IMR-90 (cell line): ENCODE data around the gene CHRNA5. TPM values are rescaled to one million over a fixed set of nuclear protein-coding genes. Genes with fewer than 3 reads are reported as not detected.

ENCODE experiments used
- ATAC-seq: fragments of 200-7000 bp; cut with Tn5 transposase; 2 replicates; pipeline ENCODE4 v1.9.1; 2020; ENCODE audit warnings: low read depth, mild to moderate bottlenecking, moderate library complexity
- BruUV-seq: library from RNA; stranded (reverse); fragments of 400-500 nt; replicated peaks from 2 replicates; lab custom pipeline; 2021; lab: Mats Ljungman, UMichigan
- CTCF ChIA-PET: fragments of 300-600 bp; formaldehyde crosslinking; extraction: SDS; loops from one replicate; lab custom pipeline; 2021; ENCODE audit warnings: antibody characterized with exemption; lab: Yijun Ruan, JAX
- POLR2A ChIA-PET: fragments of 300-600 bp; sonication (Branson Sonifier 250); formaldehyde crosslinking; loops from one replicate; lab custom pipeline; 2022; ENCODE audit warnings: antibody characterized with exemption; ENCODE audit not compliant: unreplicated experiment; lab: Charles Lee
- DNase-seq: peaks from one replicate; pipeline ENCODE4 v3.0.0; 2013
- H2AFZ ChIP-seq: replicated peaks from 2 replicates; pipeline ENCODE3; 2013; ENCODE audit warnings: low read length, mild to moderate bottlenecking; ENCODE audit not compliant: poor library complexity
- H2AK5ac ChIP-seq: 2 replicates; pipeline ENCODE4 v1.6.1; 2013; ENCODE audit warnings: low read depth, low read length, inconsistent platforms
- H2AK9ac ChIP-seq: replicated peaks from 2 replicates; pipeline ENCODE3; 2013; ENCODE audit warnings: mild to moderate bottlenecking, low read depth, low read length, moderate library complexity; ENCODE audit not compliant: poor library complexity
- H2BK120ac ChIP-seq: 2 replicates; pipeline ENCODE4 v1.6.1; 2013; ENCODE audit warnings: low read depth, low read length, inconsistent platforms
- H2BK15ac ChIP-seq: 3 replicates; pipeline ENCODE4 v1.6.1; 2013; ENCODE audit warnings: low read depth, low read length, inconsistent platforms
- H2BK20ac ChIP-seq: 2 replicates; pipeline ENCODE4 v1.6.1; 2013; ENCODE audit warnings: low read depth, mild to moderate bottlenecking, inconsistent platforms, low read length, moderate library complexity
- H2BK5ac ChIP-seq: 2 replicates; pipeline ENCODE4 v1.6.1; 2013; ENCODE audit warnings: mild to moderate bottlenecking, low read depth, low read length, inconsistent platforms; ENCODE audit not compliant: poor library complexity, severe bottlenecking
- H3K14ac ChIP-seq: replicated peaks from 2 replicates; pipeline ENCODE4 v1.6.1; 2013; ENCODE audit warnings: low read depth, low read length, inconsistent platforms
- H3K18ac ChIP-seq: 2 replicates; pipeline ENCODE4 v1.6.1; 2013; ENCODE audit warnings: low read depth, low read length, control low read depth
- H3K23ac ChIP-seq: 2 replicates; pipeline ENCODE4 v1.6.1; 2013; ENCODE audit warnings: low read depth, low read length, inconsistent platforms
- H3K27ac ChIP-seq: 2 replicates; pipeline ENCODE4 v1.5.1; 2013; ENCODE audit warnings: mild to moderate bottlenecking, control low read depth, low read length; ENCODE audit not compliant: insufficient read depth
- H3K27me3 ChIP-seq: 2 replicates; pipeline ENCODE4 v1.6.1; 2013; ENCODE audit warnings: low read length; ENCODE audit not compliant: control insufficient read depth, insufficient read depth
- H3K36me3 ChIP-seq: 2 replicates; pipeline ENCODE4 v1.6.1; 2013; ENCODE audit warnings: low read length, mixed read lengths; ENCODE audit not compliant: control insufficient read depth, insufficient read depth
- H3K4ac ChIP-seq: 2 replicates; pipeline ENCODE4 v1.6.1; 2013; ENCODE audit warnings: low read depth, low read length, inconsistent platforms
- H3K4me1 ChIP-seq: 2 replicates; pipeline ENCODE4 v1.6.1; 2013; ENCODE audit warnings: low read length, mixed read lengths; ENCODE audit not compliant: control insufficient read depth, insufficient read depth
- H3K4me2 ChIP-seq: 2 replicates; pipeline ENCODE4 v1.6.1; 2013; ENCODE audit warnings: low read depth, mild to moderate bottlenecking, control low read depth, low read length, moderate library complexity
- H3K4me3 ChIP-seq: 2 replicates; pipeline ENCODE4 v1.5.1; 2013; ENCODE audit warnings: low read depth, mild to moderate bottlenecking, control low read depth, low read length, moderate library complexity; ENCODE audit not compliant: insufficient read depth
- H3K56ac ChIP-seq: 2 replicates; pipeline ENCODE4 v1.6.1; 2013; ENCODE audit warnings: low read length, inconsistent platforms; ENCODE audit not compliant: insufficient read depth; ENCODE audit errors: extremely low read depth
- H3K79me1 ChIP-seq, 2 experiments: 2 replicates each; pipeline ENCODE4 v1.6.1; 2013; ENCODE audit warnings: low read length in 2 of 2, inconsistent platforms in 1 of 2, low read depth in 1 of 2
- H3K9ac ChIP-seq: 2 replicates; pipeline ENCODE4 v1.6.1; 2013; ENCODE audit warnings: low read depth, low read length, control low read depth
- H3K9me1 ChIP-seq: 2 replicates; pipeline ENCODE4 v1.6.1; 2013; ENCODE audit warnings: low read length, inconsistent platforms; ENCODE audit not compliant: insufficient read depth
- H3K9me3 ChIP-seq: 2 replicates; pipeline ENCODE4 v1.6.1; 2013; ENCODE audit warnings: low read length; ENCODE audit not compliant: control insufficient read depth, insufficient read depth
- H4K20me1 ChIP-seq: 2 replicates; pipeline ENCODE4 v1.6.1; 2013; ENCODE audit warnings: low read length, inconsistent platforms; ENCODE audit not compliant: insufficient read depth
- H4K5ac ChIP-seq: 2 replicates; pipeline ENCODE4 v1.6.1; 2013; ENCODE audit warnings: mild to moderate bottlenecking, low read depth, low read length, control low read depth
- H4K8ac ChIP-seq, 2 experiments: 2 replicates each; pipeline ENCODE4 v1.6.1; 2013; ENCODE audit warnings: low read depth in 2 of 2, low read length in 2 of 2, control low read depth in 1 of 2, inconsistent platforms in 1 of 2
- H4K91ac ChIP-seq: 2 replicates; pipeline ENCODE4 v1.6.1; 2013; ENCODE audit warnings: low read depth, low read length, inconsistent platforms; ENCODE audit not compliant: insufficient read depth
- BHLHE40 ChIP-seq: fragments of 150-350 bp; IDR thresholded peaks from 2 replicates; pipeline ENCODE4 v1.6.1; 2016; ENCODE audit warnings: mild to moderate bottlenecking, low read depth, low read length
- CEBPB ChIP-seq: IDR thresholded peaks from 2 replicates; pipeline ENCODE4 v1.6.1; 2012; ENCODE audit warnings: low read depth, low read length, improper control_type of control experiment
- CHD1 ChIP-seq: IDR thresholded peaks from 2 replicates; pipeline ENCODE4 v1.6.1; 2012; ENCODE audit warnings: low read depth, low read length, improper control_type of control experiment
- FOS ChIP-seq: fragments of 150-350 bp; IDR thresholded peaks from 2 replicates; pipeline ENCODE4 v1.6.1; 2016; ENCODE audit warnings: low read depth, low read length
- MAFK ChIP-seq: IDR thresholded peaks from 2 replicates; pipeline ENCODE4 v1.6.1; 2012; ENCODE audit warnings: low read depth, low read length, improper control_type of control experiment
- MAZ ChIP-seq: IDR thresholded peaks from 2 replicates; pipeline ENCODE4 v1.6.1; 2012; ENCODE audit warnings: low read depth, mild to moderate bottlenecking, low read length, improper control_type of control experiment, moderate library complexity, borderline replicate concordance
- MXI1 ChIP-seq: IDR thresholded peaks from 2 replicates; pipeline ENCODE4 v1.6.1; 2012; ENCODE audit warnings: low read depth, mild to moderate bottlenecking, low read length, moderate library complexity, borderline replicate concordance
- NFE2L2 ChIP-seq: fragments of 150-350 bp; IDR thresholded peaks from 2 replicates; pipeline ENCODE4 v1.6.1; 2016; ENCODE audit warnings: low read depth, mild to moderate bottlenecking, low read length
- POLR2A ChIP-seq: IDR thresholded peaks from 2 replicates; pipeline ENCODE4 v1.6.1; 2012; ENCODE audit warnings: mild to moderate bottlenecking, low read depth, low read length
- RAD21 ChIP-seq: IDR thresholded peaks from 2 replicates; pipeline ENCODE4 v1.6.1; 2012; ENCODE audit warnings: low read length, improper control_type of control experiment
- RCOR1 ChIP-seq: IDR thresholded peaks from 2 replicates; pipeline ENCODE4 v1.6.1; 2012; ENCODE audit warnings: mild to moderate bottlenecking, low read length, improper control_type of control experiment; ENCODE audit not compliant: insufficient replicate concordance
- RFX5 ChIP-seq: IDR thresholded peaks from 2 replicates; pipeline ENCODE4 v1.8.0; 2012; ENCODE audit warnings: low read depth, mild to moderate bottlenecking, low read length, moderate library complexity
- SMC3 ChIP-seq: fragments of 150-350 bp; IDR thresholded peaks from 2 replicates; pipeline ENCODE4 v1.6.1; 2016; ENCODE audit warnings: low read depth, mild to moderate bottlenecking, antibody characterized with exemption, low read length, moderate library complexity
- WGBS, 2 experiments: methylation state at CpG; one replicate each; pipeline versions ENCODE4 v1.1.5 to v1.1.7; 2013; ENCODE audit warnings: missing lambda C conversion rate in 2 of 2; ENCODE audit not compliant: insufficient read length in 1 of 2; ENCODE audit errors: extremely low coverage in 2 of 2; 5-methylcytosine and 5-hydroxymethylcytosine counted together
- dilution Hi-C: fragments of 300-500 bp; cut with HindIII; formaldehyde crosslinking; loops from one replicate; pipeline ENCODE4 v1.14.3; 2018; ENCODE audit warnings: low sequenced_read_pairs; ENCODE audit not compliant: unreplicated experiment
- in situ Hi-C: fragments of 300-500 bp; cut with MboI; formaldehyde crosslinking; loops from 3 replicates; pipeline ENCODE4 v1.14.3; 2019; ENCODE audit warnings: low sequenced_read_pairs, inconsistent platforms, mixed read lengths
- intact Hi-C: fragments of 100-400 bp; cut with micrococcal nuclease; formaldehyde crosslinking; loops from 2 replicates; pipeline ENCODE4 v1.10.0; 2022
- polyA plus RNA-seq, 3 experiments: library from polyadenylated mRNA; depleted of rRNA; stranded (reverse); fragments of >200 nt; gene quantifications; 2 replicates each; pipeline ENCODE4 v1.2.3, GENCODE V29; 2012; ENCODE audit warnings: low replicate concordance in 1 of 3
- total RNA-seq: library from RNA; depleted of rRNA; stranded (reverse); fragments of >200 nt; gene quantifications from 2 replicates; pipeline ENCODE4 v1.2.3, GENCODE V29; 2012
- TF ChIP-seq, protein P1 (sequence below): conservative IDR thresholded peaks from 2 replicates; pipeline ENCODE4 v1.5.1; 2012; ENCODE audit warnings: mild to moderate bottlenecking, low read depth, low read length, improper control_type of control experiment
- TF ChIP-seq, protein P2 (sequence below): fragments of 150-350 bp; IDR thresholded peaks from 2 replicates; pipeline ENCODE4 v1.6.1; 2016; ENCODE audit warnings: low read depth, mild to moderate bottlenecking, low read length, moderate library complexity, borderline replicate concordance
- TF ChIP-seq, protein P3 (sequence below): fragments of 150-350 bp; IDR thresholded peaks from 2 replicates; pipeline ENCODE4 v1.6.1; 2017; ENCODE audit warnings: mild to moderate bottlenecking, antibody characterized with exemption, low read length, low read depth

The CHRNA5 gene
- total and polyA plus RNA-seq, 2 of the 4 experiments (the other 2 are of a cell fraction) = 0.54 to 0.94 TPM

DNA sequence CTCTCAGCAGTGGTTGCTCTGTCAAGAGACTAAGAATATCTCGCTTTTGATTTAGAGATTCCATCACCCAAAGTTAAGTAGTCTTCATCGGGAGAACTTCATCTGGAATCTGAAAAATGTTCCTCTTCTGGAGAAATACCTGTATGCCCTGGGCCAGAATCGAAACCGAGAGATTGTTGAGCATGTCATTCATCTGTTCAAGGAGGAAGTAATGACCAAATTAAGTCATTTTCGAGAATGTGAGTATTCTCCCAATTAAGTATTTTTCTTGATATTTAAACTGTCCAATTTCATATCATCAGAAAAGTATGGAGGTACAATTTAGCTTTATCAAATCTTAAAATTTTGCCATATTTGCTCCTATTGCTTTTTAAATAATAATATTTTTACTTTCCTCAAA is 38.0 kb upstream of the CHRNA5 start:
- Histone ChIP-seq H3K9me1 (no peaks in the 10 kb centered on the region), H3K79me1 (no peaks in the 10 kb centered on the region), H3K56ac (no peak overlapping the region), H3K27me3 (no peaks in the 10 kb centered on the region), H3K4me1 (no peaks in the 10 kb centered on the region), H3K9ac (no peak overlapping the region), H3K4me3 (no peak overlapping the region), H2BK15ac (no peak overlapping the region), H2AK5ac (no peak overlapping the region), H2BK20ac (no peak overlapping the region), H3K14ac (no peak overlapping the region), H3K4ac (no peak overlapping the region), H3K27ac (no peak overlapping the region), H2BK120ac (no peak overlapping the region), H3K4me2 (no peak overlapping the region), H3K9me3 (no peaks in the 10 kb centered on the region), H3K18ac (no peak overlapping the region), H4K91ac (no peak overlapping the region), H3K36me3 (no peaks in the 10 kb centered on the region), H4K5ac (no peak overlapping the region), H2AK9ac (no peak overlapping the region), H2BK5ac (no peak overlapping the region), H2AFZ (no peak overlapping the region), H3K23ac (no peak overlapping the region), H4K20me1 (no peaks in the 10 kb centered on the region), H4K8ac (no peak overlapping the region)
- dilution Hi-C loops (no loop called here), intact Hi-C loops (no loop called here), in situ Hi-C loops (no loop called here)
- BruUV-seq = no TSS peak
- TF ChIP-seq RAD21 = no peak
- no peak for TF ChIP-seq RCOR1
- TF ChIP-seq, protein P1, sequence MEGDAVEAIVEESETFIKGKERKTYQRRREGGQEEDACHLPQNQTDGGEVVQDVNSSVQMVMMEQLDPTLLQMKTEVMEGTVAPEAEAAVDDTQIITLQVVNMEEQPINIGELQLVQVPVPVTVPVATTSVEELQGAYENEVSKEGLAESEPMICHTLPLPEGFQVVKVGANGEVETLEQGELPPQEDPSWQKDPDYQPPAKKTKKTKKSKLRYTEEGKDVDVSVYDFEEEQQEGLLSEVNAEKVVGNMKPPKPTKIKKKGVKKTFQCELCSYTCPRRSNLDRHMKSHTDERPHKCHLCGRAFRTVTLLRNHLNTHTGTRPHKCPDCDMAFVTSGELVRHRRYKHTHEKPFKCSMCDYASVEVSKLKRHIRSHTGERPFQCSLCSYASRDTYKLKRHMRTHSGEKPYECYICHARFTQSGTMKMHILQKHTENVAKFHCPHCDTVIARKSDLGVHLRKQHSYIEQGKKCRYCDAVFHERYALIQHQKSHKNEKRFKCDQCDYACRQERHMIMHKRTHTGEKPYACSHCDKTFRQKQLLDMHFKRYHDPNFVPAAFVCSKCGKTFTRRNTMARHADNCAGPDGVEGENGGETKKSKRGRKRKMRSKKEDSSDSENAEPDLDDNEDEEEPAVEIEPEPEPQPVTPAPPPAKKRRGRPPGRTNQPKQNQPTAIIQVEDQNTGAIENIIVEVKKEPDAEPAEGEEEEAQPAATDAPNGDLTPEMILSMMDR = no peak
- TF ChIP-seq, protein P2, sequence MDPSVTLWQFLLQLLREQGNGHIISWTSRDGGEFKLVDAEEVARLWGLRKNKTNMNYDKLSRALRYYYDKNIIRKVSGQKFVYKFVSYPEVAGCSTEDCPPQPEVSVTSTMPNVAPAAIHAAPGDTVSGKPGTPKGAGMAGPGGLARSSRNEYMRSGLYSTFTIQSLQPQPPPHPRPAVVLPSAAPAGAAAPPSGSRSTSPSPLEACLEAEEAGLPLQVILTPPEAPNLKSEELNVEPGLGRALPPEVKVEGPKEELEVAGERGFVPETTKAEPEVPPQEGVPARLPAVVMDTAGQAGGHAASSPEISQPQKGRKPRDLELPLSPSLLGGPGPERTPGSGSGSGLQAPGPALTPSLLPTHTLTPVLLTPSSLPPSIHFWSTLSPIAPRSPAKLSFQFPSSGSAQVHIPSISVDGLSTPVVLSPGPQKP = no peak
- no peak for TF ChIP-seq BHLHE40
- no peak for TF ChIP-seq CEBPB
- TF ChIP-seq SMC3 = no peak
- TF ChIP-seq, protein P3, sequence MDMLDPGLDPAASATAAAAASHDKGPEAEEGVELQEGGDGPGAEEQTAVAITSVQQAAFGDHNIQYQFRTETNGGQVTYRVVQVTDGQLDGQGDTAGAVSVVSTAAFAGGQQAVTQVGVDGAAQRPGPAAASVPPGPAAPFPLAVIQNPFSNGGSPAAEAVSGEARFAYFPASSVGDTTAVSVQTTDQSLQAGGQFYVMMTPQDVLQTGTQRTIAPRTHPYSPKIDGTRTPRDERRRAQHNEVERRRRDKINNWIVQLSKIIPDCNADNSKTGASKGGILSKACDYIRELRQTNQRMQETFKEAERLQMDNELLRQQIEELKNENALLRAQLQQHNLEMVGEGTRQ = no peak
- TF ChIP-seq MAZ = no peak
- no peak for TF ChIP-seq CHD1
- TF ChIP-seq NFE2L2 = no peak
- TF ChIP-seq MAFK = no peak
- no peak for TF ChIP-seq FOS
- no peak for TF ChIP-seq POLR2A
- no peak for TF ChIP-seq MXI1
- TF ChIP-seq RFX5 = no peak
- no peak for DNase-seq
- no CpG with 5 or more reads among the region's 5 CpGs for WGBS, 2 experiments
- CTCF ChIA-PET = no interaction called here
- ATAC-seq = no peak
- POLR2A ChIA-PET = no interaction called here
